NOMO-1 treated with DMSO at 0.1 percent for 48 hours (cell line): Measurements from ENCODE around the gene DCAF12.
"Not testable (repeated sequence)": the region's sequence is repeated elsewhere in the genome, so short reads cannot be mapped to it uniquely, and the experiment has no call there.

Experiments used
- DNase-seq: peaks from one replicate; lab custom pipeline; 2025; ENCODE audit not compliant: unreplicated experiment; lab: John Stamatoyannopoulos, UW

The DCAF12 gene

GRCh38 chr9:34126207-34127034 lies at the start of gene DCAF12:
DCAF12 (minus strand) TSS chr9:34126698; CDS start chr9:34126431, 267 bp downstream.
- DNase-seq: peak; percentile 98

DNA sequence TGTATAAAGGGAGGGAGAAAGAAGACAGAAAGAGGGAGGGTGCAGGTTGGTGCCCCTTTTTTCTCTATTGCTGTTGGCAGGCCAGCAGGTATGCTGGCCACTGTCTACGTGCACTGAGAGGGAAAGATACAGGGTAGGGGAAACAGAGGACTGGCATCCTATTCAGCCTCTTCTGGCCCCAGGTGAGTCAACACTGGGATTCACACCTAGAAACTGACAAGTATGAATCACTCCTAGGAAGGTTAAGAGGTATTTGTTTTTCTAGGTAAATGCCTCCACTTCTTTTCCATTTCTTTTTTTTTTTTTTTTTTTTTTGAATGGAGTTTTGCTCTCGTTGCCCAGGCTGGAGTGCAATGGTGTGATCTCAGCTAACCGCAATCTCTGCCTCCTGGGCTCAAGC lies 49.6 kb upstream of the DCAF12 start:
- no peak for DNase-seq

GRCh38 chr9:34171753-34172535 lies 45.4 kb upstream of the DCAF12 start:
- DNase-seq: peak; percentile 99

DNA sequence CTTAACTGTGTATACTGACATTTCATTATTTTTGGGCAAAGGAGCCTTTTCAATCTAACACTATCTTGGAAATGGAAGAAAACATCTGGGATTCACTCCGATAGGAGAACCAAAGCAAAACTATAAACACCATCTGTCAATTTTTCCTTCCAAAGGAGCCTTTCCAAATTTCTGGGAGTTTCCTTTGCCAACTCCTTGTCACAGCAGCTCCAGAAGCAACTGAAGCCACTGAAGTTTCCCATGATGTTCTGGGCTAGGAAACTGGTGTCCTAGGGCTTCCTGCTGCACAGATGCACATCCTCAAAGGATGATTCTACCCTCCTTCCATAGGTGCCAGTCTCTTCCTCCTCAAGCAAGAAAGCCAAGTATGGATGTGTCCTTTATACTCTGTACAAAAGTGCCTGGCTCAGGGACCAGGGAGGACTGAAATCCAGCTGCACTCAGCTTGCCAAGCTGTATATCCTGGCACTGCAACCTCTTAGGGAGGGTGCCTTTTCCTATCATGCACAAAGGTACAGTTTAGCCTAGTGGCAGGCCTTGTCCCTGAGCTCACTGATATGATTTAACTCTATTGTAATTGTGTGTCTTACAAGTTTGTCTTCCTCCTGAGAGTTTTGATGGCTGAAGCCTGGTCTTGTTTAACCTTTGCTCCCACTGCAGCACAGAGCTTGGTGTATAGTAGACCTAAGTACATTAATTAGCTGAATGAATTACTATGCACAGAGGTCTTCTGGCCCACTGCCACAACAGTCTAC lies 43.9 kb upstream of the DCAF12 start:
- DNase-seq: no peak

DNA sequence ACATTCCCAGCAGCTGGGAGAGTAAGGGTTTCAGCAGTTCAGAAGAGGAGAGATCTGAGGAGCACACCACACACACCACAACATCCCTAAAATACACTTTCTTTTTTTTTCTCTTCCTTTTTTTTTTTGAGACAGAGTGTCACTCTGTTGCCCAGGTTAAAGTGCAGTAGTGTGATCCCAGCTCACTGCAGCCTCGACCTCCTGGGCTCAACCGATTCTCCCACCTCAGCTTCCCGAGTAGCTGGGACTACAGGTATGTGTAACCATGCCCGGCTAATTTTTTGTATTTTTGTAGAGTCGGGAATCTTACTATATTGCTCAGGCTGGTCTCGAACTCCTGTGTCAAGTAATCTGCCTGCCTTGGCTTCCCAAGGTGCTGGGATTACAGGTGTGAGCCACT lies 42.6 kb upstream of the DCAF12 start:
- DNase-seq: peak; percentile 81

DNA sequence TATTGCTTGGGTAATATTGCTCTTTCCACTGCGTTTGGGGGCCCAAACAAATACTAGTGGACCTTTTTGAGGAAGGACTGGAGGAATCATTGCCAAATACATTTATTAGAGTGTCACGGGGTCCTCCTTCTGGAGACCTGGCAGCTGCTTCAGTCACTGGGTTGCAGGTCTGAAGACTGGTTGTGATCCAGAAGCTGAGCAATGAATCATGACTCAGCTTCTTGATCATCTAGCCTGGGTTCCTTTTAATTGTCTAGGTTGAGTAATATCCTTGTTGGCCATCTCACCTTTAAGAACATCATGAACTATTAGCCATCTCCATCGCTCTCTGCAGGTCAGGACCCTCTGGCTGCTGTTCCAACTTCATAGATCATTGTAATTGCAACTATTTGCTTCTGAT lies 36.9 kb upstream of the DCAF12 start:
- DNase-seq: peak; percentile 89

- DNase-seq: peak; percentile 39
Measured at GRCh38 chr9:34158362-34158869, 31.9 kb upstream of the DCAF12 start.

GRCh38 chr9:34157898-34158297 lies 31.4 kb upstream of the DCAF12 start:
- no peak for DNase-seq

GRCh38 chr9:34157318-34157717 lies 30.8 kb upstream of the DCAF12 start:
- no peak for DNase-seq

DNA sequence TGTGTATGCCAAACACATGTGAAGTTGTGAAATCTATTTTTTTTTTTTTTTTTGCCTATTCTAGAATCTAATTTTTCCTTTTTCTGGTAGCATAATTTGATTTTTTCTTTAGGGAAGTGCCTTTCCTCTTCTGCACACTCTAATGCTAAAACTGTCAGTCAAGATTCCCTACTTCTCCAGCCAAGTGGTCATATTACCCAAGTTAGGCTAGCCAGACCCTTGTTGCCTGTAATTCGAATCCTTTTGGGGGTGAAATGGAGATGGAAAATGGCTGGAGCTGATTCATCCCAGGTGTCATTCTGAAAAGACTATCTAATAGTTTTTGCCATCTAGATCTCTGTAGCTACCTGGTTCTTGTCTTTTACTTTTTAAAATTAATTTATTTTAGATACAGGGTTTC lies 27.6 kb upstream of the DCAF12 start:
- no peak for DNase-seq

DNA sequence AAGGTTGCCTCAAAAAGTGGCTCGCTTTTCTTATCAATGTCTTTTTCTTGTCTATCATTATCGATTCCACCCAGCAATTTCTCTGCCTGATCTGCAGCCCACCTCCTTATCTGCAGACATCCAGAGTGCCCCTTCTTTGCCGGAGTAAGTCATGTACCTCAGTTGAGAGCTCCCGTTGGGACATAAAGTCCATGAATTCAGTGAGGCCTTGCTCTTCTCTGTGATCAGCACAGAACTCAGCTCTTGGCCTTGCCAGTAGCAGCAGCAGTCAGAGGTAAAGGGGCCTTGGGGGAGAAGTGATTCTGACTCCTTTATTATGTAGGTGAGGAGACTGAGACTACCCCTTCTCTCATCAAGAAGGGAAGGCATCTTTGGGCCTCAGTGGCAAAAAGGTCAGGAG lies 24.9 kb upstream of the DCAF12 start:
- no peak for DNase-seq

DNA sequence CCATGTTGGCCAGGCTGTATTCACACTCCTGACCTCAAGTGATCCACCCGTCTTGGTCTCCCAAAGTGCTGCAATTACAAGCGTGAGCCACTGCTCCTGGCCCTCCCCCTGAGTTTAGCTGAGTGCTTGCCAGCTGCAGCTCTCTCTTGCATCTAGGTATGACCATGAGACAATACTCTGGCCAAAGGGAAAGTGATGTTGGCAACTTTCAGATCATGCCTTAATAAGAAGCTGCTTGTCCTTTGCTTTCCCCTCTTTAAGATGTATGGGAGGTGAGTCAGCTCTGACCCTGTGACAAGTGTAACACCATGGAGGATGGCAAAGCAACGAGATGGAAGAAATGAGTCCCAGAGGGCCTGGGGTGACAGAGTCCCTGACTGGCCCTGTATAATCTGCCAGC lies 18.7 kb upstream of the DCAF12 start:
- no peak for DNase-seq

- no peak for DNase-seq
Measured at GRCh38 chr9:34143116-34143515, 16.6 kb upstream of the DCAF12 start.

DNA sequence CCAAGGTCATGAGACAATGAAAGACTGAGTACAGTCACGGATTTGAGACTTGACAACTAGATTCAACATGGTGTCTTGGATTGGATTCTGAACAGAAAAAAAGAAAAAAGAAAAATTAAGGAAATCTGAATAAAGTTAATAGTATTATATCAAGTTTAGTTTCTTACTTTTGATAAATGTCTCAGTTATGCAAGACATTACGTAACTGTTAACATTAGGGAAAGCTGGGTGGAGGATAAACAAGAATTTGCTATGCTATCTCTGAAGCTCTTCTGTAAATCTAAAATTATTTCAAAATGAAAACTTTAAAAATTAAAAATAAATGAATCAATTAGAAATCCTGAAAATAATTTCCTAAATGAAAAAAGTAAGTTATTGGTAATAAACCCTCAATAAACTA lies 14.4 kb upstream of the DCAF12 start:
- no peak for DNase-seq

- DNase-seq: no peak
Measured at GRCh38 chr9:34139477-34140146, 13.1 kb upstream of the DCAF12 start.

GRCh38 chr9:34138644-34139043 lies 12.1 kb upstream of the DCAF12 start:
- not testable (repeated sequence) for DNase-seq

- DNase-seq: no peak
Measured at GRCh38 chr9:34134521-34134920, 8.0 kb upstream of the DCAF12 start.

GRCh38 chr9:34133436-34133949 lies 7.0 kb upstream of the DCAF12 start:
- no peak for DNase-seq

- no peak for DNase-seq
Measured at GRCh38 chr9:34131571-34131970, 5.1 kb upstream of the DCAF12 start.
